Heart left ventricle (tissue), 16 donors: Measurements from ENCODE around the gene WWTR1. TPM values are rescaled to one million over a fixed set of nuclear protein-coding genes. Genes with fewer than 3 reads are reported as not detected.
A peak's percentile ranks its signal among the peaks of the same experiment; 100 is the strongest.

ENCODE experiments used
- ATAC-seq, 4 donors: fragments of 200-7000 bp; cut with Tn5 transposase; one replicate each; pipeline ENCODE4 v1.9.1; 2020 to 2022; ENCODE audit warnings: moderate library complexity in 4 of 4, mild to moderate bottlenecking in 3 of 4, moderate number of reproducible peaks in 1 of 4
- DNase-seq, 5 donors: peaks; one replicate each; pipeline ENCODE4 v3.0.0-alpha.2; 2020
- H3K27ac ChIP-seq, 12 donors: fragments of 200-600 bp; sonication (generic) in 4 of 12; one replicate each; pipeline versions ENCODE4 v1.5.0 to v1.8.0; 2016 to 2022; ENCODE audit warnings: mild to moderate bottlenecking in 2 of 12
- H3K27me3 ChIP-seq, 9 donors: fragments of 200-600 bp; sonication (generic) in 2 of 9; one replicate each; pipeline versions ENCODE4 v1.5.1 to v1.8.0; 2016 to 2022; ENCODE audit warnings: mild to moderate bottlenecking in 3 of 9
- H3K36me3 ChIP-seq, 9 donors: fragments of 200-600 bp; sonication (generic) in 2 of 9; one replicate each; pipeline versions ENCODE4 v1.5.0 to v1.8.0; 2018 to 2022; ENCODE audit warnings: mild to moderate bottlenecking in 2 of 9
- H3K4me1 ChIP-seq, 12 donors: fragments of 200-600 bp; sonication (generic) in 4 of 12; one replicate each; pipeline versions ENCODE4 v1.5.0 to v1.8.0; 2016 to 2022; ENCODE audit warnings: mild to moderate bottlenecking in 3 of 12
- H3K4me3 ChIP-seq, 12 donors: fragments of 200-600 bp; sonication (generic) in 4 of 12; one replicate each; pipeline versions ENCODE4 v1.5.0 to v1.8.0; 2017 to 2022; ENCODE audit warnings: mild to moderate bottlenecking in 9 of 12, moderate library complexity in 4 of 12
- H3K9me3 ChIP-seq, 12 donors: fragments of 200-600 bp; sonication (generic) in 4 of 12; one replicate each; pipeline versions ENCODE4 v1.5.0 to v1.8.0; 2016 to 2022; ENCODE audit warnings: mild to moderate bottlenecking in 1 of 12
- POLR2A ChIP-seq, 2 donors: fragments of 450-650 bp; IDR thresholded peaks; one replicate each; pipeline ENCODE4 v1.6.1; 2017; ENCODE audit warnings: antibody characterized with exemption in 2 of 2, mild to moderate bottlenecking in 2 of 2, moderate library complexity in 2 of 2
- WGBS, 4 donors: extraction: QIAGEN DNeasy Blood & Tissue Kit in 2 of 4; methylation state at CpG; one replicate each; pipeline versions ENCODE4 v1.1.5 to v1.1.7; 2013 to 2018; 5-methylcytosine and 5-hydroxymethylcytosine counted together
- intact Hi-C, 10 donors: fragments of 100-400 bp; cut with DNase I; formaldehyde crosslinking; loops; one replicate each; pipeline versions ENCODE4 v1.11.1 to v1.14.2; 2022
- polyA plus RNA-seq, 2 donors: library from polyadenylated mRNA; stranded (reverse); fragments of 200-250 nt; gene quantifications; one replicate each; pipeline ENCODE4 v1.2.3, GENCODE V29; 2013
- total RNA-seq, 9 donors: library from RNA; depleted of rRNA in 2 of 9; stranded (reverse); fragments of >200 nt in 2 of 9; fragmentation: NEBNext Ultra II Directional in 3 of 9; extraction: Animal tissue kit (Norgen Biotek cat#: 25700) in 3 of 9; gene quantifications; one replicate each; pipeline versions ENCODE4 v1.1.0 to v1.2.4, GENCODE V29; 2016 to 2023
- TF ChIP-seq, protein P1 (sequence below), 12 donors: fragments of 200-600 bp; sonication (generic) in 4 of 12; IDR thresholded peaks; one replicate each; pipeline versions ENCODE4 v1.5.0 to v1.8.0; 2018 to 2022; ENCODE audit warnings: antibody characterized with exemption in 12 of 12, mild to moderate bottlenecking in 5 of 12
- donor health status: ischemic (EF 13 %, LVEDD 7.1; RV severe dilation, severe dysfunction).
- donor health status: healthy with polysubstance abuse.
- donor health status: DM: no; HTN: yes; CAD: no.
- donor health status: DM: no; HTN: no; CAD: no.
- donor health status: ischemic (EF 25% LVEDD 6.9; RV normal size, moderate dysfunction).
- donor health status: ischemic (EF 25% LVEDD 5.7; RV mildly dilated, moderate dysfunction).
- donor health status: healthy.
- donor health status: DM: yes; HTN: yes; CAD: no.
- donor health status: ischemic (EF 35%, LVEDD 5.7; RV mildly dilated, moderate dysfunction).
- donor health status: nonischemic (EF 11% LVEDD 7.7; RV severe dilation, severe dysfunction).
- donor health status: DM: yes; HTN: yes; CAD: no.
- donor health status: PGD.
- donor health status: ischemic (EF 29% LVEDD 5.4; RV normal size, mild dysfunction).
- donor health status: nonischemic (EF 23%, LVEDD 6.1; RV moderate dilation, normal function).

Gene WWTR1
- total and polyA plus RNA-seq, 11 donors, result 14.5 to 71.7 (median 41.2) TPM

DNA sequence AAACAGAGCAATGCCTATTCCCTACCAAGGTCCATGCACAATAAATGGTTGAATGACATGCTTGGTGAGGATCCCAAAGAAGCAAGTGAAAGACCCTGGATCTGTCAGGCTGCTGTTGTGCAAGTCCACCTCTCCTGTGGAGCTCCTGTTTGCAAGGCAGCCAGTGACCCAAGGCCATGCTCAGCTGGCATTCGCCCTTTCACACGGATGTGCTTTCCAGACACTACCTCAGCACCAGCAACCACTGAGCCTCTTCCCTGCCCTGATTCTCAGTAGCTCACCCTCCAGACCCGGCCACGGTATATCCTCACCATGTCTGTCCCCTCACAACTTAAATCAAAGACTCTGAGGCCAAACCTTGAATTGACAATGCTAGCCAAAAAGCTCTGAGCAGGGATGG is 23.3 kb downstream of the WWTR1 start:
- intact Hi-C loops, result no loop called here
- DNase-seq (peak in 1 of 5 donors; percentile 37), ATAC-seq (peak; percentile 10 to 46 (median 22))
- peak overlapping the region in 3 of 12 donors; percentile 12 to 29 (median 14) for H3K27ac ChIP-seq
- H3K4me1 ChIP-seq, result peaks cover 0 to 80% (median 47%) of the 10 kb centered on the region in 12 donors
- H3K36me3 ChIP-seq, result peaks cover 0 to 8% (median 0%) of the 10 kb centered on the region in 9 donors
- 85 to 88% (median 86%) methylated on average over 4 of the region's 4 CpGs for WGBS, 4 donors
- H3K4me3 ChIP-seq, result no peak overlapping the region
- TF ChIP-seq, protein P1, sequence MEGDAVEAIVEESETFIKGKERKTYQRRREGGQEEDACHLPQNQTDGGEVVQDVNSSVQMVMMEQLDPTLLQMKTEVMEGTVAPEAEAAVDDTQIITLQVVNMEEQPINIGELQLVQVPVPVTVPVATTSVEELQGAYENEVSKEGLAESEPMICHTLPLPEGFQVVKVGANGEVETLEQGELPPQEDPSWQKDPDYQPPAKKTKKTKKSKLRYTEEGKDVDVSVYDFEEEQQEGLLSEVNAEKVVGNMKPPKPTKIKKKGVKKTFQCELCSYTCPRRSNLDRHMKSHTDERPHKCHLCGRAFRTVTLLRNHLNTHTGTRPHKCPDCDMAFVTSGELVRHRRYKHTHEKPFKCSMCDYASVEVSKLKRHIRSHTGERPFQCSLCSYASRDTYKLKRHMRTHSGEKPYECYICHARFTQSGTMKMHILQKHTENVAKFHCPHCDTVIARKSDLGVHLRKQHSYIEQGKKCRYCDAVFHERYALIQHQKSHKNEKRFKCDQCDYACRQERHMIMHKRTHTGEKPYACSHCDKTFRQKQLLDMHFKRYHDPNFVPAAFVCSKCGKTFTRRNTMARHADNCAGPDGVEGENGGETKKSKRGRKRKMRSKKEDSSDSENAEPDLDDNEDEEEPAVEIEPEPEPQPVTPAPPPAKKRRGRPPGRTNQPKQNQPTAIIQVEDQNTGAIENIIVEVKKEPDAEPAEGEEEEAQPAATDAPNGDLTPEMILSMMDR (IDR thresholded peaks at IDR 0.05), result no peak
- no peak for TF ChIP-seq POLR2A (IDR thresholded peaks at IDR 0.05)
- H3K9me3 ChIP-seq, result no peaks in the 10 kb centered on the region
- peaks cover 0 to 17% (median 0%) of the 10 kb centered on the region in 9 donors for H3K27me3 ChIP-seq

DNA sequence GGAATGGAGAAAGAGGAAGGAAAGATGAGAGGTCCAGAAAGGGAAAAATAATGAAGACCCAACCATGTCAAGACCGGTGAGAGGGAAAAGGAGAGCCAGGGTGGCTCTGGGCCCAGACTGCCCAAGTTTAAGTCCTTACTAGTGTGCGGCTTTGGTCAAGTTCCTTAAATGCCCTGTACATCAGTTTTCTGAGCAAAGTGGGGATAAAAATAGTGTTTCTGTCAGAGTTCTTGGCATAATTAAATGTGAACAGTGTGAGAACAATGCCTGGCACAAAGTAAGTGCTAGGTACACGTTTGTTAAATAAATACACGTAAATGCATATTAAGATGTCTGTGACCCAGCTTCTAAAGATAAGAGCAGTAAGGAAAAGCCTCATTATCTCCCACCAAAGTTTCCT is 23.8 kb downstream of the WWTR1 start:
- Histone ChIP-seq H3K4me1 (peaks cover 0 to 79% (median 47%) of the 10 kb centered on the region in 12 donors), H3K36me3 (peaks cover 0 to 8% (median 0%) of the 10 kb centered on the region in 9 donors), H3K9me3 (no peaks in the 10 kb centered on the region), H3K4me3 (no peak overlapping the region), H3K27me3 (peaks cover 0 to 17% (median 0%) of the 10 kb centered on the region in 9 donors), H3K27ac (peak overlapping the region in 4 of 12 donors; percentile 12 to 29 (median 17))
- DNase-seq (no peak), ATAC-seq (peak; percentile 5 to 35 (median 20))
- WGBS, 4 donors, result 36 to 53% (median 44%) methylated on average over 4 of the region's 4 CpGs
- intact Hi-C loops, result no loop called here
- TF ChIP-seq, protein P1 (IDR thresholded peaks at IDR 0.05), result no peak
- no peak for TF ChIP-seq POLR2A (IDR thresholded peaks at IDR 0.05)

DNA sequence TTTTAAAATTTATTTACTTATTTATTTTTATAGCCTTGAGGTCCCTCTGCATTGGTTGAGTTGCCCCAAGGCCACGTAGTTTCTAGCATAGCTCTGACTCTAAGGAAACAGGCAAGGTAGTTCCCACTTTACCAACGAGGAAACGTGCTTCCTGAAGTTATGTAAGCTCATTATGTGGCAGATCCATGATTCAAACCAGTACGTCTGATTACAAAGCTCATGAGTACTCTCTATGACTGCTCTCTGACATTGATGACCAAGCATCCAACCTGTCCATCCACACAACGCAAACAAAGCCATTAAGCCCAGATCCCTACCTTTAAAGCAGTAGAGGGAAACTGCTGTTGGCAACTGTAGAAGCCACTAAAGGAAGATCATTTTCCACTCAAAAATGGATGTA is 25.6 kb downstream of the WWTR1 start:
- WGBS, 4 donors, result 67 to 76% (median 74%) methylated on average over 5 of the region's 5 CpGs
- H3K27ac ChIP-seq, result no peak overlapping the region

DNA sequence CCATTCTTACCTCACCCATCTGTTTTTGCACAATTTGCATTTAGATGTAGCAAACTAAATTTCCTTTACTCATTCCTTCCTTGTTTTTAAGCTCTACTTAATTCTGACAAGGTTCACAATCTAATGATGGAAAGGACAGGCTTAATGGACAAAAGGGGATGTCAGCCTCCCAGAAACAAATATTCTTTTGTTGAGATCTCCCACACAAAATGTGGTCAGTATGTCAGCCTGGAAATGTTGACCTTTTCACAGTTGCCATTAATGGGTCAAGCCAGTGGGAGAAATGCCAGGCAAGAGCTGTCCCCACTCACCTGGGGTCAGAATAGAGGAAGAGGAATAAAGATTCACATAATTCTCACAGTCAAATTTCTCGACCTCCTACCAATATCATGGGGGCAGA is 27.0 kb downstream of the WWTR1 start:
- ATAC-seq (no peak), DNase-seq (no peak)
- intact Hi-C loops, result no loop called here
- WGBS, 4 donors, result 75 to 97% (median 81%) methylated on average over 1 of the region's 1 CpG
- Histone ChIP-seq H3K4me1 (peaks cover under 1 to 76% (median 37%) of the 10 kb centered on the region in 12 donors), H3K36me3 (peaks cover 0 to 11% (median 0%) of the 10 kb centered on the region in 9 donors), H3K27me3 (peaks cover 0 to 23% (median 0%) of the 10 kb centered on the region in 9 donors), H3K4me3 (no peak overlapping the region), H3K27ac (no peak overlapping the region), H3K9me3 (no peaks in the 10 kb centered on the region)
- TF ChIP-seq, protein P1 (IDR thresholded peaks at IDR 0.05), result no peak
- no peak for TF ChIP-seq POLR2A (IDR thresholded peaks at IDR 0.05)

More for the DNA sequence above, 25.6 kb downstream of the WWTR1 start:
- no peak for TF ChIP-seq POLR2A (IDR thresholded peaks at IDR 0.05)
- TF ChIP-seq, protein P1 (IDR thresholded peaks at IDR 0.05), result no peak
- intact Hi-C loops, result no loop called here
- Histone ChIP-seq H3K36me3 (peaks cover 0 to 11% (median 0%) of the 10 kb centered on the region in 9 donors), H3K4me3 (no peak overlapping the region), H3K4me1 (peaks cover 0 to 78% (median 35%) of the 10 kb centered on the region in 12 donors), H3K9me3 (no peaks in the 10 kb centered on the region), H3K27me3 (peaks cover 0 to 17% (median 0%) of the 10 kb centered on the region in 9 donors)
- DNase-seq (no peak), ATAC-seq (no peak)
